Gastroesophageal sphincter (tissue), 3 donors: ENCODE results near the gene IFT122.

ENCODE experiments used
- POLR2AphosphoS5 ChIP-seq: sonication (generic); formaldehyde crosslinking; IDR thresholded peaks from one replicate; pipeline ENCODE4 v1.6.1; 2017; ENCODE audit warnings: antibody characterized with exemption
- TF ChIP-seq, protein P1 (sequence below), 4 experiments: fragments of 200-600 bp in 2 of 4; fragments of 450-650 bp in 2 of 4; sonication (generic) in 1 of 4; IDR thresholded peaks; one replicate each; pipeline ENCODE4 v1.5.1; 2017 to 2019; ENCODE audit warnings: antibody characterized with exemption in 4 of 4, mild to moderate bottlenecking in 2 of 4, moderate library complexity in 2 of 4

DNA sequence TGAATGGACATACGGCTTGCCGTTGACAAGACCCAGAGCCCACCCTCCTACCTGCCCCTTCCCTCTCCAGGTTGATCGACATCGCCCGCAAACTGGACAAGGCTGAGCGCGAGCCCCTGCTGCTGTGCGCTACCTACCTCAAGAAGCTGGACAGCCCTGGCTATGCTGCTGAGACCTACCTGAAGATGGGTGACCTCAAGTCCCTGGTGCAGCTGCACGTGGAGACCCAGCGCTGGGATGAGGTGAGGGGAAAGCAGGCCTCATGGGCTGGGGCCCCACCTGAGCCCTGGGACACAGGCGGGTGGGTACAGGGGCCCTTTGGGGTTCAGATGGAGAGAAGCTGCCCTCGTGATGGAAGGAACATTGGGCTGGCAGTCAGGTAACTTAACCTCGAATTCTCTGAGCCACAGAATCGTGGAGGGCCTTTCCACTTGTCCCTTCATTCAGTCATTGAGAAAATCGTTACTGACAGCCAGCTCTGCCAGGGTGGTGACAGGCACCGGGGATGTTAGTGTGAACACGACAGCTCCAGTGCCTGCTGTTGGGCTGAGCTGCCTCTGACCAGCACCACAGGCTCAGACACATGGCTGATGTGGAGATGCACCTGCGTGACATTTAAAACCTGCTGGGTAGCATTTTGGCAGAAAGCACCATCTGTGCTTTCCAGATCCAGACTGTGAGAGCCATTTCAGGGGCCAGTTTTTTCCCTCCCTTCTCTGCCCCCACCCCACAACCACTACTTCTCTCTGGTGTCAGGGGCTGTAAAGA lies 62.8 kb downstream of the IFT122 start:
- TF ChIP-seq, protein P1, sequence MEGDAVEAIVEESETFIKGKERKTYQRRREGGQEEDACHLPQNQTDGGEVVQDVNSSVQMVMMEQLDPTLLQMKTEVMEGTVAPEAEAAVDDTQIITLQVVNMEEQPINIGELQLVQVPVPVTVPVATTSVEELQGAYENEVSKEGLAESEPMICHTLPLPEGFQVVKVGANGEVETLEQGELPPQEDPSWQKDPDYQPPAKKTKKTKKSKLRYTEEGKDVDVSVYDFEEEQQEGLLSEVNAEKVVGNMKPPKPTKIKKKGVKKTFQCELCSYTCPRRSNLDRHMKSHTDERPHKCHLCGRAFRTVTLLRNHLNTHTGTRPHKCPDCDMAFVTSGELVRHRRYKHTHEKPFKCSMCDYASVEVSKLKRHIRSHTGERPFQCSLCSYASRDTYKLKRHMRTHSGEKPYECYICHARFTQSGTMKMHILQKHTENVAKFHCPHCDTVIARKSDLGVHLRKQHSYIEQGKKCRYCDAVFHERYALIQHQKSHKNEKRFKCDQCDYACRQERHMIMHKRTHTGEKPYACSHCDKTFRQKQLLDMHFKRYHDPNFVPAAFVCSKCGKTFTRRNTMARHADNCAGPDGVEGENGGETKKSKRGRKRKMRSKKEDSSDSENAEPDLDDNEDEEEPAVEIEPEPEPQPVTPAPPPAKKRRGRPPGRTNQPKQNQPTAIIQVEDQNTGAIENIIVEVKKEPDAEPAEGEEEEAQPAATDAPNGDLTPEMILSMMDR (IDR thresholded peaks at IDR 0.05), result no peak
- no peak for TF ChIP-seq POLR2AphosphoS5
